ENCODE data around the gene CALR3.
"Not testable (repeated sequence)": the region's sequence is repeated elsewhere in the genome, so short reads cannot be mapped to it uniquely, and the experiment has no call there.

Gene CALR3

DNA sequence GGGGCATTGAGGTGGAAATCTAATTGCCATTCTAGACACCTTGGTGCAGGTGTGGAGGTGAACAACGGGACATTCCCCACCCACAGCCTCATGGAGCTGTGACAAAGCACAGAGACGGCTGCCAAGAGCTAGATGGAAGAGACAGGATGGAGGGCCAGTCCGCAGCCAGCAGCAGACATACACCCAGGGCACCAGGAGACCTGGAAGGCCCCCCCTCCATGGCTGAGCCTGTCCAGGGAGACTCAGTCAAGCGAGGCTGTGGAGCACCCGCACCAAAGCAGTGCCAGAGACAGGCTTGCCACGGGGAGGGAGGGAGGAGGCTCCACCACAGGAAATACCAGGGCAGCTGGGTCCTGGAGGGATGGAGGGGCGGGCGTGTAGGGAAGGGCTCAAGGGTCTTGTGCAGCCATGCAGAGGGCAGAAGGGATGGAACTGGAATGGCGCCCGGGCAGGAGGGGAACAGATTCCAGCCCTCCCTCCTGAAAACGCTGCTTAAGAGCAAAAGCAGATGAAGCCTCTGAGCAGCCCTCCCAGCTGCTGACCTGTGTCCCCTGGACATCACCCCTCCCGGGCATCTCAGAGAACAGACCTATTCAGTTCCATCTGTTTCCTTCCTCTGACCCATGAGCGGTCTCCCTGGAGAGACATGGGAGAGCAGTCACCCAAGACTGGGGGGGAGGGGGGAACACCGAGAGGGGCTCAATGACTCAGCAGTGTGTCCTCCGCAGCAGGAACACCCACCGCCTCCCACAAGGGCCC is 38.6 kb downstream of the CALR3 start:
- DNase-seq (ENCODE audit: low read depth): no peak

- DNase-seq (ENCODE audit: low read depth): no peak
These were observed 39.2 kb downstream of the CALR3 start for GRCh38 chr19:16456652-16457194.

GRCh38 chr19:16455489-16455888 is 40.5 kb downstream of the CALR3 start:
- DNase-seq (ENCODE audit: low read depth): no peak

GRCh38 chr19:16454351-16454918 is 41.5 kb downstream of the CALR3 start:
- DNase-seq (ENCODE audit: low read depth): no peak

DNA sequence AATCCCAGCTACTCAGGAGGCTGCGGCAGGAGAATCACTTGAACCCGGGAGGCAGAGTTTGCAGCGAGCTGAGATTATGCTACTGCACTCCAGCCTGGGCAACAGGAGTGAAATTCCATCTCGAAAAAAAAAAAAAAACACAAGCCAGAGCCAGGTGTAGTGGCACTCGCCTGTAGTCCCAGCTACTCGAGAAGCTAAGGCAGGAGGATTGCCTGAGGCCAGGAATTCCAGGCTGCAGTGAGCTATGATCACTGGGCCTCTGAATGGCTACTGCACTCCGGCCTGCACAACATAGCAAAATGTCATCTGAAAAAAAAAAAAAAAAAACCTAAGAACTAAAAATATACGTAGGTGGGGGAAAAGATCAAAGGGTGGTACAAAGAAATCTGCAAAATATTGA is 43.6 kb downstream of the CALR3 start:
- DNase-seq (ENCODE audit: low read depth): no peak

GRCh38 chr19:16449330-16449961 is 46.5 kb downstream of the CALR3 start:
- no peak for DNase-seq (ENCODE audit: low read depth)

DNA sequence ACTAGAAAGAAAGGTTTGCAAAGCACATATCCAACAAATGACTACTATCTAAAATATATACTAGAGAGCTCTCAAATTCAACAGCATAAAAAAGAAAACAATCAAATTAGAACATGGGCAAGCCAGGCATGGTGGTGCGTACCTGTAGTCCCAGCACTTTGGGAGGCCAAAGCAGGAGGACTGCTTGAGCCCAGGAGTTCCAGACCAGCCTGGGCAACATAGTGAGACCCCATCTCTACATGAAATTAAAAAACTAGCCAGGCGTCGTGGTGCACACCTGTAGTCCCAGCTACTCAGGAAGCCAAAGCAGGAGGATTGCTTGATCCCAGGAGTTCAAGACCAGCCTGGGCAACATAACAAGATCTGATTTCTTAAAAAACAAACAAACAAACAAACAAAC is 47.1 kb downstream of the CALR3 start:
- DNase-seq (ENCODE audit: low read depth): not testable (repeated sequence)

DNA sequence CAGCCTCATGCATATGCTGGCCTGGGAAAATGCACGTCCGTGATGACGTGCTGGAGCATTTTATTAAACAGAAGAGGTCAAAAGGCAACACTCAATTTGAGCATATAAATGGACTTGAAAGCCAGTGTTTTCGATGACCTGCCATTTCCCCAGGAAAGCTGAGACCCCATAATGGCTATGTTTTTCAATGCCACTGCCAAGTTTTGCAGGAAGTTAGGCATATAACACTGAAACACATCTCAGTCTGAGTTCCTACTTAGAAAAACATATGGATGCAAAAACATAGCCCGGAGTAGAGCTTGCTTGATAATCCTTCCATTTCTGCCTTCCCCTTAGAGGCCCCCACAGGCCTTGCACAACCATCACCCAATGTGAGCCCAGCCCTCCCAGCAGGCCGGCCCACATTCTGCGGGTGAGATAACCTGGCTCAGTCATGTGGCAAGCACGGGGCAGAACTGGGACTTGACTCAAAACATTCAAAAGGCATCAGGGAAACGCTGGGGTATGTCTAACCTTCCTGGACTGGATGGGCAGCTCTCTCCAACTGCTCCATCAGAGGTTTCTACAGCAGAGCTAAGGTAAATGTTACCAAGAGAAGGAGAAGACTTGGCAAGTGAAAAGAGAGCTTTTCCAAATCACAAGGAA is 49.1 kb downstream of the CALR3 start:
- DNase-seq (ENCODE audit: low read depth): no peak

DNA sequence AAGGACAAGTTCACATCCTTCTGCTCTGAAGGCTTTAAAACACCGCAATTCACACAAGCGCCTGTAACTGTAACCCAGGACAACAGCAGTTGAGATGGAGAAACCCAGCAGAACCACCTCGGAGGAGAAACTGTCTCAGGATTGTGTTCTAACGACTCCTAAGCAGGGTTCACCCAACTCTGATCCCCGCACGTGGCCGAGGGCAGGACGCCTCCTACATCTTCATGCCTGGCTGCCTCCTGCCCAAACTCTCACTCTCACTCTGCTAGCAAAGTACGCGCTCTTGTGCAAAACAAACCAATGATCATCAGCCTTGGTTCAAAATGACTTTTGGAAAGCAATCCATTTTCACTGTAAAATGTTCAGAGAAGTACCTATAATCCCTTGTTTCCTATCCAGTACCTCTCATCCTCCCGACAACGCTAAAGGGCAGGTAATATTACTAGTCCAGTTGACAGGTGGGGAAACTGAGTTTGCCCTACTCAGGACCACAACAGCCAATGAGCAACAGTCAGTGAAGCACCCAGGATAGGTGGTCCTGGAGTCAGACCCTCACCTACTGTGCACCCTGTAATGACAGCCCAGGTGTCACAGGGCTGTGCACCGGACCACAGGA is 49.8 kb downstream of the CALR3 start:
- no peak for DNase-seq (ENCODE audit: low read depth)

DNA sequence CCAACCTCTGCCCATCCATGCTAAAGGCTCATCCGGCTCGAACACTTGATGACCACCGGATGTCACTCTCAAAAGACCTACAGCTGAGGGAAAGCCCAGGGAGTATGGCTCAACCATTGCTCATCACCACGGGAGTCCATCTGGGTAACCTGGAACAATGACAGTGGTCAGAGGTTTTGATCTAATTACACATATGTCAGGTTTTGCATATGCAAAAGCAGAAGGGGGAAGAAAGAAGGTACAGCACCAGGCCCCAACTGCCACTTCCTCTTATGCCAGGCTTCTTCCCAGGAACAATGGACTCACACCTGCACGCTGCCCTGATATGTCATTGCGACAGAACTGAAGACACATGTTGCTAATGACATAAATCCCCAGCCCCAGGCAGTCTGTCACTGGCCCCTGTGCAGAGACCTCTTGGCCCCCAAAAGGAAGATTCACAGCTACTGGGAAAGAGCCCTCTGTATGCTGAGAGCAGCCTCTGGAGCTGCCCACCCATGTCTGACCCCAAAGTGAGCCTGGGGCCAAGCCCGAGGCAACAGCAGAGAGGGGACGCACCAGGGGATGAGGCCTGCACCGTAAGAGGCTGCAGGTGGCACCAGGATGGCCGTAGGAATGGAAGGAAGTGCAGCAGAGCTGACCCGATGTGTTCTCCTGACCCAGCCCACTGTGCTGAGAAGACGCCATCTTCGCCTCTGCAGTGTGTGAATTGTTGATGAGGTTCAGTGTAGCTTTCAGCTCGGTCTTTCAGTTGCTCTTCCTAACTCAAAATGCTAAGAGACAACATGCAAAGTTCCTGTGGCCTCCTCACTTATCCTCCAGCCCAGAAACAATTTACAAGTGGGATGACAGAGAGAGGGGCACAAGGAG is 50.5 kb downstream of the CALR3 start:
- no peak for DNase-seq (ENCODE audit: low read depth)

- no peak for DNase-seq (ENCODE audit: low read depth)
These were observed 51.7 kb downstream of the CALR3 start for GRCh38 chr19:16444269-16444600.

DNA sequence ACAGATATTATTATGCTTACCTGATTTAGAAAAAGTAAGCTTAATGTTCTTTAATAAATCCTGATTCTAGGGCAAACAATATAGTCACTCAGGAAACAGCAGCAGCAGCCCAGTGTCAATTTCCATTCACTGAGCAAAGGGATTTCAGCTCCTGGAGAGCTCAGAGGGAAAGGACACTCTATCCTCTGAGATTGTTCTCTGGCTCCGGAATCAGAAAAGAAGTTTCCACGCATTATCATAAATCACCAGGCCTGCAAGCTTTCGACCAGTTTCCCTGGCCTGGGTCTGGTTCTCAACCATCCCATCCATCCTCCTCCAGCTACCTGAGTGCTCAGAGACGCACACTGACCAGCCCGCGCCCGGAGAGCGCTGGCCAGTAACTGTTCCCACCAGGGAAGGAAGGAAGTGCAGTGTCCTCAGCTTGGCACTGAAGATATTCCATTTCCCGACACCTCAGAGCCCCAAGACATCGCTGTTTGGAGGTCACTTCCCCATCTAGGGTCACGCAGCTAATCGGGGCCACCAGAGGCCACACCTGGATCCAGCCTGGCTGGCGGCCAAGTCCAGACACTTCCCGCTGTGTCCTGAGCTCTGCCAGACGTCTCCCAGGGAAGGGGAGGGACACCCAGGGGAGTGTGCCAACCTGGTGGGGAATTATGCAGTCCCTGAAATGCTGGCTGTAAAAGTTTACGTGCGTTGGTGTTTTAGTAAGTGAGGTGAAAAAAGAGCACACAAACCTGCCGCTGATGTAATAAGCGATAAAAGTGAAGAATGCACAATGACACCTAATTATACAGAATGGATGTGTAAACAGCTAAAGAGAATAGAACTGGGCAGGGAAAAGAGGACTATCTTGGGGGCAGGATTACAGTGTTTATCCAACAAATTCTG is 53.3 kb downstream of the CALR3 start:
- no peak for DNase-seq (ENCODE audit: low read depth)

GRCh38 chr19:16441661-16442162 is 54.3 kb downstream of the CALR3 start:
- DNase-seq (ENCODE audit: low read depth): no peak

- DNase-seq (ENCODE audit: low read depth): no peak
These were observed 59.1 kb downstream of the CALR3 start for GRCh38 chr19:16436780-16437332.

DNA sequence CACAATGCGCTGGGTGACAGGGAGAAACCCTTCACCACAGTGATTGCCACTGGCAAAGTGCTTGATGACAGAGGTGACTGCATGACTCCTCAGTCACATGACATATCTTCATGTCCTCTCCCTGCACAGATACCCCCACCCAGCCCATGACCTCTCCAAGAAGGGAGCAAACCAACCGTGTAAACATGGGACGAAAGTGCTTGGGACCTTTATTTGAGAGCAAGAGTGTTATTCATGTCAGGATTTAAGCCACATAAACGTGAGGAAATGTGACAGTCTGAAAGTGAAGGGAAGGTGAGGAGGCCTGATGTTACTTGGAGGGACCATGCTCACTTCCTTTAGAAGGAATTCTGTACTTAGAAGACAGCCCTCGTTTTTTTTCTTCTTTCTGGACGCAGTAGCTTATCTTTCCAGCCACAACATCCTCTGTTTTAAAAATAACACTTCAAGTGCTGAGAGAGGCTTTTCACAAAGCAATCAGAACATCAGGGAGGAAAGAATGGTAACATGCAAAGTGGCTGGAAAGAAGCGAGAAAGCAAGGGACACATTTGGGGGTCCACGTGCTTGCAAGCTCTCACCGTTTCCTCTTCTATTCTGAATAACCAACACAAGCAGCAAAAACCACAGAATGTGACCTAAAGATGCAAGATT is 59.8 kb downstream of the CALR3 start:
- no peak for DNase-seq (ENCODE audit: low read depth)

GRCh38 chr19:16435238-16435917 is 60.6 kb downstream of the CALR3 start:
- DNase-seq (ENCODE audit: low read depth): no peak

DNA sequence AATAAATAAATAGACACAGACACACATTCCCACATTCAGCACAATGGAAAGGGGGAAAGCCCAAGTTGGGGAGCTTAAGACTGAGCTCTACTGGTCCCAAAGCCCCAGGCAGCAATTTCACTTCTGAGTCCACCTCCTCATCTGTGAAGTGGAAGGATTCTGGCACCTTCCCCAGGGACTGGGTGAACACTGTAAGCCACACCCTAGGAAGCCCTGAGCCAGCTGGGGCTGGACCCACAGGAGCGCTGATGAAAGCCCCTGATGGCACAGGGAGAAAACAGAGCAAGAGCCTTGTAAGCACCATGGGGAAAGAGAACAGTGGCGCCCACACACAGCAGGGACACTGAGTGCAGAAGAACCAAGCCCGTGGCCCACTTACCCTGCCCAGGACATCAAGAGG is 62.0 kb downstream of the CALR3 start:
- DNase-seq (ENCODE audit: low read depth): no peak

- DNase-seq (ENCODE audit: low read depth): no peak
These were observed 66.2 kb downstream of the CALR3 start for GRCh38 chr19:16429759-16430091.
